HG02970 (cell line): ENCODE data around the gene STEAP1B.
"Not testable (repeated sequence)": the region's sequence is repeated elsewhere in the genome, so short reads cannot be mapped to it uniquely, and the experiment has no call there.

ENCODE experiments used
- ATAC-seq: cut with Tn5 transposase; IDR thresholded peaks from one replicate; pipeline ENCODE4 v1.9.1; 2021; ENCODE audit warnings: mild to moderate bottlenecking, moderate library complexity, moderate number of reproducible peaks; ENCODE audit not compliant: unreplicated experiment, low FRiP score

The STEAP1B gene

GRCh38 chr7:22499888-22500689 is at the start of gene STEAP1B:
STEAP1B (minus strand) TSS chr7:22500188; CDS start chr7:22494855, 5,333 bp downstream.
- peak; percentile 93 for ATAC-seq

GRCh38 chr7:22549051-22549450 is 49.1 kb upstream of the STEAP1B start:
- no peak for ATAC-seq

GRCh38 chr7:22548313-22548712 is 48.3 kb upstream of the STEAP1B start:
- no peak for ATAC-seq

GRCh38 chr7:22546769-22547168 is 46.8 kb upstream of the STEAP1B start:
- ATAC-seq, result no peak

- ATAC-seq, result no peak
Measured at GRCh38 chr7:22545529-22545928, 45.5 kb upstream of the STEAP1B start.

- no peak for ATAC-seq
Measured at GRCh38 chr7:22544245-22544644, 44.3 kb upstream of the STEAP1B start.

- ATAC-seq, result no peak
Measured at GRCh38 chr7:22543169-22543568, 43.2 kb upstream of the STEAP1B start.

GRCh38 chr7:22542669-22543068 is 42.7 kb upstream of the STEAP1B start:
- ATAC-seq, result no peak

GRCh38 chr7:22542254-22542653 is 42.3 kb upstream of the STEAP1B start:
- no peak for ATAC-seq

- ATAC-seq, result no peak
Measured at GRCh38 chr7:22541789-22542188, 41.8 kb upstream of the STEAP1B start.

GRCh38 chr7:22528537-22528936 is 28.5 kb upstream of the STEAP1B start:
- not testable (repeated sequence) for ATAC-seq

GRCh38 chr7:22524353-22524947 is 24.5 kb upstream of the STEAP1B start:
- not testable (repeated sequence) for ATAC-seq

GRCh38 chr7:22523478-22524352 is 23.7 kb upstream of the STEAP1B start:
- ATAC-seq, result not testable (repeated sequence)

GRCh38 chr7:22519560-22519959 is 19.6 kb upstream of the STEAP1B start:
- ATAC-seq, result not testable (repeated sequence)

- not testable (repeated sequence) for ATAC-seq
Measured at GRCh38 chr7:22516950-22517349, 17.0 kb upstream of the STEAP1B start.

- ATAC-seq, result not testable (repeated sequence)
Measured at GRCh38 chr7:22514963-22515362, 15.0 kb upstream of the STEAP1B start.

GRCh38 chr7:22507320-22507719 is 7.3 kb upstream of the STEAP1B start:
- ATAC-seq, result not testable (repeated sequence)

GRCh38 chr7:22506316-22507020 is 6.5 kb upstream of the STEAP1B start:
- not testable (repeated sequence) for ATAC-seq

- not testable (repeated sequence) for ATAC-seq
Measured at GRCh38 chr7:22504519-22504918, 4.5 kb upstream of the STEAP1B start.

- not testable (repeated sequence) for ATAC-seq
Measured at GRCh38 chr7:22502104-22502503, 2.1 kb upstream of the STEAP1B start.
